ENCODE results near the gene CERS5. TPM values are rescaled to one million over a fixed set of nuclear protein-coding genes. Genes with fewer than 3 reads are reported as not detected.

The CERS5 gene
- total and polyA plus RNA-seq, 4 donors = 6.9 to 16.2 (median 8.2) TPM

GRCh38 chr12:50200552-50201273, 33.5 kb upstream of the CERS5 start:
- DNase-seq (ENCODE audit: low spot score) = no peak
- H3K36me3 ChIP-seq (ENCODE audit: control insufficient read depth in 4 of 4, insufficient read depth in 3 of 4, low read depth in 1 of 4, low read length in 3 of 4) = peaks cover 6 to 13% (median 11%) of the 10 kb centered on the region in 4 donors
- 90% methylated on average over 2 of the region's 2 CpGs for WGBS

GRCh38 chr12:50198829-50199228, 31.7 kb upstream of the CERS5 start:
- Histone ChIP-seq H3K4me3 (ENCODE audit: low read depth in 1 of 3, low read length in 3 of 3) (no peak overlapping the region), H3K9ac (ENCODE audit: low read depth in 1 of 2, low read length in 2 of 2) (no peak overlapping the region), H3K27me3 (ENCODE audit: control insufficient read depth in 4 of 4, insufficient read depth in 4 of 4, low read length in 3 of 4) (no peaks in the 10 kb centered on the region), H3K9me3 (ENCODE audit: control insufficient read depth in 4 of 4, low read length in 3 of 4) (no peaks in the 10 kb centered on the region), H3K4me1 (ENCODE audit: control insufficient read depth in 4 of 4, insufficient read depth in 4 of 4, low read length in 3 of 4) (no peaks in the 10 kb centered on the region), H3K36me3 (ENCODE audit: control insufficient read depth in 4 of 4, insufficient read depth in 3 of 4, low read depth in 1 of 4, low read length in 3 of 4) (peaks cover 2 to 8% (median 4%) of the 10 kb centered on the region in 4 donors), H3K27ac (ENCODE audit: low read depth in 1 of 2, low read length in 2 of 2) (no peak overlapping the region)
- TF ChIP-seq REST (IDR thresholded peaks at IDR 0.05) = no peak
- TF ChIP-seq FOXA1 (IDR thresholded peaks at IDR 0.05) = no peak
- no peak for TF ChIP-seq RXRA (IDR thresholded peaks at IDR 0.05)
- no peak for TF ChIP-seq EGR1 (IDR thresholded peaks at IDR 0.05; ENCODE audit: low read depth in 2 of 2)
- TF ChIP-seq HNF4G (IDR thresholded peaks at IDR 0.05) = no peak
- no peak for TF ChIP-seq YY1 (IDR thresholded peaks at IDR 0.05)
- TF ChIP-seq ZBTB33 (IDR thresholded peaks at IDR 0.05) = no peak
- no peak for TF ChIP-seq RAD21 (IDR thresholded peaks at IDR 0.05)
- TF ChIP-seq TAF1 (conservative IDR thresholded peaks at IDR 0.05) = no peak
- no peak for TF ChIP-seq JUND (IDR thresholded peaks at IDR 0.05)
- TF ChIP-seq, protein P1, sequence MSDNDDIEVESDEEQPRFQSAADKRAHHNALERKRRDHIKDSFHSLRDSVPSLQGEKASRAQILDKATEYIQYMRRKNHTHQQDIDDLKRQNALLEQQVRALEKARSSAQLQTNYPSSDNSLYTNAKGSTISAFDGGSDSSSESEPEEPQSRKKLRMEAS (IDR thresholded peaks at IDR 0.05) = no peak
- TF ChIP-seq SP1 (IDR thresholded peaks at IDR 0.05) = no peak
- no peak for DNase-seq (ENCODE audit: low spot score)
- 93% methylated on average over 5 of the region's 5 CpGs for WGBS

More at GRCh38 chr12:50200552-50201273, 33.5 kb upstream of the CERS5 start:
- H3K9me3 ChIP-seq (ENCODE audit: control insufficient read depth in 4 of 4, low read length in 3 of 4) = no peaks in the 10 kb centered on the region
- H3K4me1 ChIP-seq (ENCODE audit: control insufficient read depth in 4 of 4, insufficient read depth in 4 of 4, low read length in 3 of 4) = no peaks in the 10 kb centered on the region
- H3K27me3 ChIP-seq (ENCODE audit: control insufficient read depth in 4 of 4, insufficient read depth in 4 of 4, low read length in 3 of 4) = no peaks in the 10 kb centered on the region
- no peak overlapping the region for H3K9ac ChIP-seq (ENCODE audit: low read depth in 1 of 2, low read length in 2 of 2)
- TF ChIP-seq RAD21 (IDR thresholded peaks at IDR 0.05) = no peak
- no peak for TF ChIP-seq GABPA (IDR thresholded peaks at IDR 0.05 in 1 of 2, conservative IDR thresholded peaks at IDR 0.05 in 1 of 2)
- TF ChIP-seq SP1 (IDR thresholded peaks at IDR 0.05) = no peak
- no peak for TF ChIP-seq RXRA (IDR thresholded peaks at IDR 0.05)
- no peak for TF ChIP-seq FOXA1 (IDR thresholded peaks at IDR 0.05)
- no peak for TF ChIP-seq REST (IDR thresholded peaks at IDR 0.05)
- TF ChIP-seq, protein P2, sequence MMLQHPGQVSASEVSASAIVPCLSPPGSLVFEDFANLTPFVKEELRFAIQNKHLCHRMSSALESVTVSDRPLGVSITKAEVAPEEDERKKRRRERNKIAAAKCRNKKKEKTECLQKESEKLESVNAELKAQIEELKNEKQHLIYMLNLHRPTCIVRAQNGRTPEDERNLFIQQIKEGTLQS (IDR thresholded peaks at IDR 0.05) = no peak
- TF ChIP-seq, protein P1 (IDR thresholded peaks at IDR 0.05) = no peak
- no peak overlapping the region for H3K4me3 ChIP-seq (ENCODE audit: low read depth in 1 of 3, low read length in 3 of 3)
- no peak overlapping the region for H3K27ac ChIP-seq (ENCODE audit: low read depth in 1 of 2, low read length in 2 of 2)

Data from liver (tissue), 9 donors.